B cell (primary cell): Measurements from ENCODE around the gene AGO3.

Source experiments
- EZH2 ChIP-seq: IDR thresholded peaks from 2 replicates; pipeline ENCODE4 v1.6.1; 2012; ENCODE audit warnings: borderline replicate concordance, low read depth, mild to moderate bottlenecking, moderate library complexity, low read length; ENCODE audit not compliant: insufficient read depth, poor library complexity, severe bottlenecking
- TF ChIP-seq, protein P1 (sequence below): fragments of 200-600 bp; IDR thresholded peaks from one replicate; pipeline ENCODE4 v1.8.0; 2022; ENCODE audit warnings: antibody characterized with exemption, mild to moderate bottlenecking

DNA sequence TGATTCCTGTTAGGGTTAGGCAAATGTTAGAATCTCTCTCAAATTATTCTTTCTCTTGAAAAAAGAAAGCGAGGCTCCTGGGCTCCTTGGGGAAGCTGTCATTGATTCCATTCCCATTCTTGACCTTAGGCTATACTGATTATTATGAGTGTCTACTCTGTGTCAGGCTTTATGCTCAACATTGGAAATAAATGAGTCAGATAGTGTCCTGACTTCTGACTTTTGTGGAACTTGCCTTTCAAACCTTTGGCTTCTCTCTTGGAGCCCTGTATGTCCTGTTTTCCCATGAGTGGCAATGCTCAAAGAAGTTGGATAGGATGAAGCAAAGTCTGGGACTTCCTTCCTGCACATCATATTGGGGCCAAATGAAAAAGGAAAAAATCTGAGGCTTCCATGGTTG, 36.2 kb upstream of the AGO3 start:
- TF ChIP-seq EZH2 = no peak
- TF ChIP-seq, protein P1, sequence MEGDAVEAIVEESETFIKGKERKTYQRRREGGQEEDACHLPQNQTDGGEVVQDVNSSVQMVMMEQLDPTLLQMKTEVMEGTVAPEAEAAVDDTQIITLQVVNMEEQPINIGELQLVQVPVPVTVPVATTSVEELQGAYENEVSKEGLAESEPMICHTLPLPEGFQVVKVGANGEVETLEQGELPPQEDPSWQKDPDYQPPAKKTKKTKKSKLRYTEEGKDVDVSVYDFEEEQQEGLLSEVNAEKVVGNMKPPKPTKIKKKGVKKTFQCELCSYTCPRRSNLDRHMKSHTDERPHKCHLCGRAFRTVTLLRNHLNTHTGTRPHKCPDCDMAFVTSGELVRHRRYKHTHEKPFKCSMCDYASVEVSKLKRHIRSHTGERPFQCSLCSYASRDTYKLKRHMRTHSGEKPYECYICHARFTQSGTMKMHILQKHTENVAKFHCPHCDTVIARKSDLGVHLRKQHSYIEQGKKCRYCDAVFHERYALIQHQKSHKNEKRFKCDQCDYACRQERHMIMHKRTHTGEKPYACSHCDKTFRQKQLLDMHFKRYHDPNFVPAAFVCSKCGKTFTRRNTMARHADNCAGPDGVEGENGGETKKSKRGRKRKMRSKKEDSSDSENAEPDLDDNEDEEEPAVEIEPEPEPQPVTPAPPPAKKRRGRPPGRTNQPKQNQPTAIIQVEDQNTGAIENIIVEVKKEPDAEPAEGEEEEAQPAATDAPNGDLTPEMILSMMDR = no peak
